HL-60 (cell line): ENCODE measurements around the gene ASIC3.

ENCODE experiments used
- CTCF ChIP-seq: IDR thresholded peaks from one replicate; pipeline ENCODE4 v1.5.1; 2011; ENCODE audit warnings: low read length, control low read depth, inconsistent platforms; ENCODE audit not compliant: insufficient read depth
- POLR2AphosphoS5 ChIP-seq: IDR thresholded peaks from 2 replicates; pipeline ENCODE4 v1.6.1; 2012; ENCODE audit warnings: low read depth

GRCh38 chr7:151028948-151029501 lies 19.3 kb upstream of the ASIC3 start:
- TF ChIP-seq CTCF (no peak), POLR2AphosphoS5 (no peak)
